B cell (primary cell): ENCODE data around the gene GMFB. TPM values are rescaled to one million over a fixed set of nuclear protein-coding genes. Genes with fewer than 3 reads are reported as not detected.
A peak's percentile ranks its signal among the peaks of the same experiment; 100 is the strongest.

Experiments used
- ATAC-seq: fragments of 200-7000 bp; cut with Tn5 transposase; one replicate; pipeline ENCODE4 v1.10.0; 2021; ENCODE audit warnings: low read depth, mild to moderate bottlenecking, moderate number of reproducible peaks, moderate library complexity
- CTCF ChIA-PET: fragments of 350-600 bp; sonication (Branson Sonifier 250); formaldehyde crosslinking; loops from one replicate; lab custom pipeline; 2021; ENCODE audit warnings: antibody characterized with exemption, inconsistent platforms; lab: Charles Lee
- POLR2A ChIA-PET: fragments of 350-600 bp; sonication (Branson Sonifier 250); formaldehyde crosslinking; loops from one replicate; lab custom pipeline; 2021; ENCODE audit warnings: antibody characterized with exemption; lab: Charles Lee
- DNase-seq: peaks from one replicate; pipeline ENCODE4 v3.0.0; 2013
- H2AFZ ChIP-seq: 2 replicates; pipeline ENCODE4 v1.6.1; 2012; ENCODE audit warnings: mild to moderate bottlenecking, low read depth, low read length; ENCODE audit not compliant: insufficient read depth, poor library complexity, severe bottlenecking
- H3K27ac ChIP-seq, 2 donors: 1 replicate in 1 of 2; 2 replicates in 1 of 2; pipeline ENCODE4 v1.5.1; 2012 to 2013; ENCODE audit warnings: low read length in 2 of 2, mild to moderate bottlenecking in 2 of 2, moderate library complexity in 1 of 2
- H3K27me3 ChIP-seq, 4 experiments: fragments of 200-600 bp in 1 of 4; sonication (generic) in 1 of 4; replicated peaks in 1 of 4; 1 replicate in 2 of 4; 2 replicates in 2 of 4; pipeline versions ENCODE4 v1.6.1 to v1.7.0; 2013 to 2016; ENCODE audit warnings: low read length in 3 of 4, mild to moderate bottlenecking in 2 of 4, mixed read lengths in 1 of 4, moderate library complexity in 1 of 4; ENCODE audit not compliant: insufficient read depth in 4 of 4, control insufficient read depth in 3 of 4; ENCODE audit errors: control extremely low read depth in 1 of 4
- H3K36me3 ChIP-seq, 2 experiments: replicated peaks in 1 of 2; 1 replicate in 1 of 2; 2 replicates in 1 of 2; pipeline versions ENCODE4 v1.6.1 to v1.7.1; 2013; ENCODE audit warnings: low read length in 1 of 2; ENCODE audit not compliant: insufficient read depth in 2 of 2, control insufficient read depth in 1 of 2; ENCODE audit errors: control extremely low read depth in 1 of 2, extremely low read depth in 1 of 2
- H3K4me1 ChIP-seq, 2 donors: fragments of 200-600 bp in 1 of 2; sonication (generic) in 1 of 2; 1 replicate in 1 of 2; 2 replicates in 1 of 2; pipeline versions ENCODE4 v1.5.1 to v1.6.1; 2013 to 2017; ENCODE audit warnings: low read length in 2 of 2; ENCODE audit not compliant: control insufficient read depth in 2 of 2, insufficient read depth in 2 of 2
- H3K4me2 ChIP-seq: replicated peaks from 2 replicates; pipeline ENCODE3; 2012; ENCODE audit warnings: mild to moderate bottlenecking, low read depth, low read length; ENCODE audit not compliant: poor library complexity, severe bottlenecking
- H3K4me3 ChIP-seq, 5 experiments: fragments of 200-600 bp in 1 of 5; sonication (generic) in 1 of 5; 1 replicate in 3 of 5; 2 replicates in 2 of 5; pipeline versions ENCODE4 v1.5.1 to v1.7.0; 2011 to 2016; ENCODE audit warnings: low read length in 4 of 5, mild to moderate bottlenecking in 4 of 5, low read depth in 2 of 5, control low read depth in 1 of 5, moderate library complexity in 1 of 5; ENCODE audit not compliant: insufficient read depth in 1 of 5; ENCODE audit errors: control extremely low read depth in 1 of 5, extremely low read depth in 1 of 5
- H3K79me2 ChIP-seq: fragments of 200-600 bp; sonication (generic); one replicate; pipeline ENCODE4 v1.6.0; 2016; ENCODE audit warnings: low read length; ENCODE audit not compliant: control insufficient read depth, insufficient read depth
- H3K9ac ChIP-seq: fragments of 200-600 bp; sonication (generic); 2 replicates; pipeline ENCODE4 v1.6.1; 2017; ENCODE audit warnings: mild to moderate bottlenecking, low read length, moderate library complexity
- H3K9me3 ChIP-seq, 3 donors: one replicate each; pipeline versions ENCODE4 v1.6.1 to v1.7.1; 2013; ENCODE audit warnings: low read length in 2 of 3; ENCODE audit not compliant: control insufficient read depth in 2 of 3, insufficient read depth in 1 of 3; ENCODE audit errors: control extremely low read depth in 1 of 3
- H4K20me1 ChIP-seq: 2 replicates; pipeline ENCODE4 v1.6.0; 2012; ENCODE audit warnings: mild to moderate bottlenecking, low read length; ENCODE audit not compliant: insufficient read depth, control insufficient read depth, poor library complexity, severe bottlenecking
- H3K27ac Mint-ChIP-seq: one replicate; pipeline ENCODE4 v1.8.0; 2021; ENCODE audit warnings: mixed read lengths
- H3K27me3 Mint-ChIP-seq: one replicate; pipeline ENCODE4 v1.8.0; 2021; ENCODE audit warnings: mixed read lengths
- H3K4me1 Mint-ChIP-seq: one replicate; pipeline ENCODE4 v1.8.0; 2021; ENCODE audit warnings: mixed read lengths
- H3K4me3 Mint-ChIP-seq: one replicate; pipeline ENCODE4 v1.8.0; 2021; ENCODE audit warnings: mixed read lengths
- H3K9me3 Mint-ChIP-seq: one replicate; pipeline ENCODE4 v1.8.0; 2022; ENCODE audit warnings: mixed read lengths; ENCODE audit not compliant: insufficient read depth
- CTCF ChIP-seq: fragments of 200-600 bp; IDR thresholded peaks from one replicate; pipeline ENCODE4 v1.8.0; 2022; ENCODE audit warnings: antibody characterized with exemption, mild to moderate bottlenecking
- EZH2 ChIP-seq: IDR thresholded peaks from 2 replicates; pipeline ENCODE4 v1.6.1; 2012; ENCODE audit warnings: borderline replicate concordance, low read depth, mild to moderate bottlenecking, moderate library complexity, low read length; ENCODE audit not compliant: insufficient read depth, poor library complexity, severe bottlenecking
- WGBS: methylation state at CpG from one replicate; pipeline ENCODE4 v1.1.5; 2013; ENCODE audit warnings: missing lambda C conversion rate; ENCODE audit not compliant: insufficient coverage; 5-methylcytosine and 5-hydroxymethylcytosine counted together
- intact Hi-C: fragments of 100-400 bp; cut with micrococcal nuclease; formaldehyde crosslinking; loops from one replicate; pipeline ENCODE4 v1.10.0; 2022
- polyA plus RNA-seq: library from polyadenylated mRNA; depleted of rRNA; stranded (reverse); fragments of >200 nt; gene quantifications from 2 replicates; pipeline ENCODE4 v1.2.3, GENCODE V29; 2012
- total RNA-seq, 2 donors: library from RNA; stranded (reverse); fragments of 120-200 nt in 1 of 2; gene quantifications; 1 replicate in 1 of 2; 2 replicates in 1 of 2; pipeline versions ENCODE4 v1.2.3 to v1.2.4, GENCODE V29; 2013 to 2022

GMFB gene
- total and polyA plus RNA-seq, 2 donors (not counting 1 experiment from before 2014, with no cell fraction given), result 13.6 to 49.8 TPM

- Histone ChIP-seq H3K9ac (no peak overlapping the region), H3K36me3 (peaks cover 2 to 28% of the 10 kb centered on the region in 2 experiments), H3K27me3 (no peaks in the 10 kb centered on the region), H3K79me2 (peaks cover 46% of the 10 kb centered on the region), H3K27ac (peak overlapping the region in 1 of 2 donors; percentile 10), H4K20me1 (no peaks in the 10 kb centered on the region), H3K4me3 (no peak overlapping the region), H3K4me2 (no peak overlapping the region), H3K4me1 (peaks cover 25 to 41% of the 10 kb centered on the region in 2 donors), H3K9me3 (no peaks in the 10 kb centered on the region), H2AFZ (no peak overlapping the region)
- 100% methylated on average over 2 of the region's 4 CpGs for WGBS
- no peak for ATAC-seq
- TF ChIP-seq CTCF (no peak), EZH2 (no peak)
- intact Hi-C loops, result loop anchor here (5.0 kb wide), 1 partner anchor 99 kb away; no protein-coding TSS in a partner anchor
- CTCF ChIA-PET, result no interaction called here
- no peak for DNase-seq
- peak overlapping the region; percentile 16 for H3K27ac Mint-ChIP-seq
- no peaks in the 10 kb centered on the region for H3K27me3 Mint-ChIP-seq
- peaks cover 50% of the 10 kb centered on the region for H3K4me1 Mint-ChIP-seq
- H3K9me3 Mint-ChIP-seq, result no peaks in the 10 kb centered on the region
- no peak overlapping the region for H3K4me3 Mint-ChIP-seq
- POLR2A ChIA-PET, result interaction anchor here (0.6 kb wide), 1 partner anchor 242 kb away, joined by 4 read pairs; no protein-coding TSS in a partner anchor
Observed at GRCh38 chr14:54480830-54481562, 7.8 kb downstream of the GMFB start.

GRCh38 chr14:54478636-54479215 lies 10.1 kb downstream of the GMFB start:
- Histone ChIP-seq H3K4me3 (no peak overlapping the region), H3K79me2 (peaks cover 28% of the 10 kb centered on the region), H2AFZ (no peak overlapping the region), H3K27ac (no peak overlapping the region), H3K36me3 (peaks cover 2 to 35% of the 10 kb centered on the region in 2 experiments), H3K9me3 (no peaks in the 10 kb centered on the region), H3K9ac (no peak overlapping the region), H3K27me3 (no peaks in the 10 kb centered on the region), H3K4me2 (no peak overlapping the region), H3K4me1 (peaks cover 15 to 21% of the 10 kb centered on the region in 2 donors), H4K20me1 (no peaks in the 10 kb centered on the region)
- WGBS, result 100% methylated on average over 2 of the region's 3 CpGs
- H3K9me3 Mint-ChIP-seq, result no peaks in the 10 kb centered on the region
- ATAC-seq, result no peak
- H3K27me3 Mint-ChIP-seq, result no peaks in the 10 kb centered on the region
- ChIA-PET CTCF (no interaction called here), POLR2A (interaction anchor here (0.6 kb wide), 1 partner anchor 10 kb away, joined by 3 read pairs; no protein-coding TSS in a partner anchor)
- TF ChIP-seq EZH2, result no peak
- TF ChIP-seq CTCF, result no peak
- intact Hi-C loops, result no loop called here
- no peak for DNase-seq
- peaks cover 35% of the 10 kb centered on the region for H3K4me1 Mint-ChIP-seq
- no peak overlapping the region for H3K4me3 Mint-ChIP-seq
- H3K27ac Mint-ChIP-seq, result peak overlapping the region; percentile 23
